Tibial nerve (tissue), 4 donors: ENCODE results near the gene GABRQ.
A peak's percentile ranks its signal among the peaks of the same experiment; 100 is the strongest.

ENCODE experiments used
- EP300 ChIP-seq, 2 donors: sonication (generic); formaldehyde crosslinking; IDR thresholded peaks; one replicate each; pipeline ENCODE4 v1.6.1; 2017; ENCODE audit warnings: antibody characterized with exemption in 2 of 2, mild to moderate bottlenecking in 1 of 2
- TF ChIP-seq, protein P1 (sequence below), 5 experiments: fragments of 200-600 bp in 3 of 5; fragments of 450-650 bp in 2 of 5; sonication (generic) in 3 of 5; IDR thresholded peaks; one replicate each; pipeline ENCODE4 v1.5.1; 2016 to 2019; ENCODE audit warnings: antibody characterized with exemption in 5 of 5, mild to moderate bottlenecking in 3 of 5, moderate library complexity in 2 of 5

DNA sequence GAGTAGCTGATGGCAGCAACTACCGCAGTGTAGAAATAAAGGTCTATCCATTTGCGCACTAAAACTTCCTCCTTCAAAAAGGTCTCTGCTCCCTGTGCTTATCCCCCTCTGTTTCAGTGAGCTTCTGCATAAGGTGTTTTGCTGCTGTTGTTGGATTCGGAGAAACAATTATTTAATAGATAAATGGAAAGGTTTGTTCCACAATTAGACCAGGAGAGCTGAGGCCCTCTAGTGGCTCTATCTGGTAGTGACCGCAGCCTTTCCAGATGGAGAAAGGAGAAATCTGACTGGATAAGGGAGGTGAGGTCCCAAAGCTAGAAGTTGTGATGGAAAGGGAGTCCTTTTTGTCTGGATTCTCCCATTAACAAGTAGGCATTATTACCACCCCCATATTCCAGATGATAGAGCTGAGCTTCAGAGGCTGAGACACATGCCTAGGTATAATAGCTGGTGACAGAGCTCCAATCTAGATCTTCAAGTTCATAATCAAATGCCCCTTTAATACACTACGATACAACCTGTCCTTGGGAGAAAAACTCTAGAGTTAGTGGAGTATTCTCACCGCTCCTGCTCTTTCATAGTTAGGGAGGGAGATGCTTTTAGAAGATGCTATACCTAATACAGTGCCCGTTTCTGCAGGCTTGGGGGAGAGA is 5.1 kb upstream of the GABRQ start:
- TF ChIP-seq, protein P1, sequence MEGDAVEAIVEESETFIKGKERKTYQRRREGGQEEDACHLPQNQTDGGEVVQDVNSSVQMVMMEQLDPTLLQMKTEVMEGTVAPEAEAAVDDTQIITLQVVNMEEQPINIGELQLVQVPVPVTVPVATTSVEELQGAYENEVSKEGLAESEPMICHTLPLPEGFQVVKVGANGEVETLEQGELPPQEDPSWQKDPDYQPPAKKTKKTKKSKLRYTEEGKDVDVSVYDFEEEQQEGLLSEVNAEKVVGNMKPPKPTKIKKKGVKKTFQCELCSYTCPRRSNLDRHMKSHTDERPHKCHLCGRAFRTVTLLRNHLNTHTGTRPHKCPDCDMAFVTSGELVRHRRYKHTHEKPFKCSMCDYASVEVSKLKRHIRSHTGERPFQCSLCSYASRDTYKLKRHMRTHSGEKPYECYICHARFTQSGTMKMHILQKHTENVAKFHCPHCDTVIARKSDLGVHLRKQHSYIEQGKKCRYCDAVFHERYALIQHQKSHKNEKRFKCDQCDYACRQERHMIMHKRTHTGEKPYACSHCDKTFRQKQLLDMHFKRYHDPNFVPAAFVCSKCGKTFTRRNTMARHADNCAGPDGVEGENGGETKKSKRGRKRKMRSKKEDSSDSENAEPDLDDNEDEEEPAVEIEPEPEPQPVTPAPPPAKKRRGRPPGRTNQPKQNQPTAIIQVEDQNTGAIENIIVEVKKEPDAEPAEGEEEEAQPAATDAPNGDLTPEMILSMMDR (IDR thresholded peaks at IDR 0.05) = peak; percentile 38 to 79 (median 60)
- TF ChIP-seq EP300 (IDR thresholded peaks at IDR 0.05) = no peak
